Keratinocyte (primary cell): ENCODE measurements around the gene PCBD2.

Source experiments
- CTCF ChIP-seq, 3 experiments: IDR thresholded peaks in 1 of 3; conservative IDR thresholded peaks in 1 of 3; optimal IDR thresholded peaks in 1 of 3; 2 replicates in 2 of 3; 3 replicates in 1 of 3; pipeline versions ENCODE3 to v1.5.1; 2011; ENCODE audit warnings: low read length in 3 of 3, mild to moderate bottlenecking in 3 of 3, moderate library complexity in 2 of 3, control low read depth in 1 of 3, inconsistent platforms in 1 of 3; ENCODE audit not compliant: insufficient read depth in 2 of 3; ENCODE audit errors: extremely low read depth in 1 of 3
- EZH2 ChIP-seq: IDR thresholded peaks from one replicate; pipeline ENCODE4 v1.6.1; 2012; ENCODE audit warnings: inconsistent platforms, mild to moderate bottlenecking, low read length, moderate library complexity

- no peak for TF ChIP-seq CTCF (optimal IDR thresholded peaks at IDR 0.05 in 1 of 3, IDR thresholded peaks at IDR 0.05 in 1 of 3, conservative IDR thresholded peaks at IDR 0.05 in 1 of 3; ENCODE audit: extremely low read depth in 1 of 3, insufficient read depth in 2 of 3, low read length in 3 of 3)
- no peak for TF ChIP-seq EZH2
Measured at GRCh38 chr5:134964359-134965270, 59.7 kb downstream of the PCBD2 start.
